ENCODE results near the gene ZIC1.

ZIC1 gene

DNA sequence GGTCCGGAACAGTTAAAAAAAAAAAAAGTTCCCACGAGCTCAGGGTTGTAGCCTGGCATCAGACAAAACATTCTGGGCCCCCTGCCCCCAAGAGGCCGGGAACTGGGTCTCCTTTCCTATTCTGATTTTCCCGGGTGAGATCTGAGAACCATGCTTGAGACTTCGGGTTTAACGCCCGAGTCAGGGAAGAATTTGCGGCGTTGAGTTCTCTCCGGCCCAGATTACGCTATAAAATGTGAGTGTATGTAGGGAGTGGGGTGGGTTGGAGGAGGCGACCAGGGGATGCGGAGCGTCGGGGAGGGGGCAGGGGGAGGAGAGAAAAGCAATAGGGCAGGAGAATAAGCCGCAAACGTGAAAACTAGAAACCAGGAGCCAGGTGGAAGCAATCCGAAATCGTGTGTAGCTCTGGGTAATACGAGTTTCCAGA, 2.7 kb downstream of the ZIC1 start:
- DNase-seq, result no peak

GRCh38 chr3:147412261-147412916, 3.2 kb downstream of the ZIC1 start:
- DNase-seq, result no peak

GRCh38 chr3:147412917-147413685, 3.9 kb downstream of the ZIC1 start:
- DNase-seq, result no peak

- no peak for DNase-seq
Measured at GRCh38 chr3:147413686-147414389, 4.7 kb downstream of the ZIC1 start.

GRCh38 chr3:147414390-147415138, 5.4 kb downstream of the ZIC1 start:
- DNase-seq, result no peak

- no peak for DNase-seq
Measured at GRCh38 chr3:147415286-147415685, 6.1 kb downstream of the ZIC1 start.

DNA sequence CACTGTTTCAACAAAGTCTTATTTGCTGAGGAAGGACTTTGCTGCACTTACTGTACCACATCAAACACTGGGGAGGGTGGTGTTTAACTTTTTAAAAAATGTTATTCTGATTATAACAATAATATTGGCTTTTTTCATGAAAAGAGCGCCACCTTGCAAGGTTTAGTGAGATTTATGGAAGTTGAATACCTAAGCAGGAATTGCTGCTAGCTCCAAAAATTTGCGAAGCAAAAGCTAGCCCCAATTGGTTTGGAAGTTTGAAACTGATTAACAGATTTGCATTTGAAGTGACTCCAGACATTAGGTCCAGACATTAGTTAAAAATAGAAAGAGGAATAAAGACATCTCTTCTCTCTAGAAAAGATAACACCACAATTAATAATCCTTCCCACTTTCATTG, 6.7 kb downstream of the ZIC1 start:
- no peak for DNase-seq

- no peak for DNase-seq
Measured at GRCh38 chr3:147416931-147417330, 7.8 kb downstream of the ZIC1 start.

- DNase-seq, result no peak
Measured at GRCh38 chr3:147417551-147418295, 8.6 kb downstream of the ZIC1 start.

DNA sequence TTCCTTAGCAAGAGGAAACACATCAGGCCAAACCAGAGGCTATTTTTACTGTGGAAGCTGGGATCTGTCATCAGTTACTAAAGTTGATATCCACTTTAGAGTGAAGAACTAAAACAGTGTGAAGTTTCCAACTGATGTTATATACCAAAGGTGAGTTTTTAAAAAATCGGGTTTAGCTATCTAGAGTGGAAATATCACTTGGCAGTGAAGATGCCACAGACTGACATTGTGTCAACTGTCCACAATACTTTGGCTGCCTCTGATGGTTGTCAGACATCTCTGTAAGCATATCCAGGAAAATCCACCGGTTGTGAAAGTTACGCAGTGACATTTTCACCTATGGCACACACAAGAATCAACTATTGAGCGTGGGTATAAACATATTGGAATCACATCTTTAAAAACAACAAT, 9.2 kb downstream of the ZIC1 start:
- no peak for DNase-seq

DNA sequence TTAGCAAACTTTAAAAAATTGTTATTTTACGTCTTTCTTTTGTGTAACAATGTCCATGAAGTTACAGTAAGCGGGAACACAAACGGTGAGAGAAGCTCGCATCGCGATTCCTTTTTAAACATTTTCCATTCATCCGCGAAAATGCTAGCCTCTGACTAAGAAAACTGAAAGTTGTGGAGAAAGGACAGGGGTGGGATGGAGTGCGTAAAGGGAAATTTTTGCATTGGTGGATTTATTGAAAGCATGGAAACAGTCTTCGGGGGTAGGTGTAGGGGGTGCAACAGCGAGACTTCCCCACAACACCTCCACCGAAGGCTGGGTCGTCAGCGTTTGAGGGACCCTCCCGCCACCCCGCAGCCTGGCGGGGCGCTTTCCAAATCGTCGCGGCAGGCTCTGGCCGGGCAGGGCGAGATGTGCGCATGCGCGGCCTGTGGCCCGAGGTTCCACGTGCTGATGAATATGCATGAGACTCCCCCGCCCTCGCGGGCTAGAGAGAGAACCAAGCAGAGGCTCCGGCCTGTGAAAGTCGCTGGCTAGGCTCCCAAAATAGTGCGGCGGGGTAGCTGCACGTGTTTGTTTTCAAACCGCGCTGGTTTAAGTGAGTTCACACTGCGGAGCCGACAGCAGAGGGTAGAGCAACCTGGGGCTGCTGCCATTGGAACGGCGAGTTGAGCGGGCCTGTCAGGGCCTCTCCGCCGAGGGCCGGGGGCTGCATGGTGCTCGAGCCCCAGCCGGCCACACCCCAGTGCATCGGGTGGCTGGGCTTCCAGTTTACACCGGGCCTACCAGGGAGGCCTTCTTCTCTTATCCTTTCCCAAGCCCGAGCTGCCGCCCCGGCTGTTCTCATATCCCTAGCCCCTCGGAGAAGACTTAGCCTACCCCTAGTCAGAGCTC, 9.9 kb downstream of the ZIC1 start:
- DNase-seq, result no peak

DNA sequence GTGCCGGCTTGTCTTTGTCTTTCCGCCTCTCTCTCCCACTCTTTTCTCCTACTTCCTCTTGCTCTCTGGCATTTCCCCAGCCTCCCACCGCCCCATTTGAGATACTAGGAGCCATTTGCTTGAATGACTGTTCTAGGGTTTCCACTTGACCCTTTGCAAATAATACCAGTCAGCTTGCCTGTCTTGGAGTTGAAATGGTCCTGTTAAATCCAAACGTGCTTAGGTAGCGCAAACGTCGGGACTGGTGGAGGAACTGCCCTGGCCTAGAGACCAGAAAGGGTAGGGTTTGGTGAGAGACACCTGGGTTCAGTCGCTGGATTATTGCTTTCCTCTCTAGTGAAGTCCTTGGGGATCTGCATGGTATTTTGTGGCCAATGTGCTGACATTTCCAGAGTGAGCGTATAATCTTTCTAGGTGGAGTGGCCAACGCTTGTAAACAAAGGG, 10.6 kb downstream of the ZIC1 start:
- DNase-seq, result no peak

DNA sequence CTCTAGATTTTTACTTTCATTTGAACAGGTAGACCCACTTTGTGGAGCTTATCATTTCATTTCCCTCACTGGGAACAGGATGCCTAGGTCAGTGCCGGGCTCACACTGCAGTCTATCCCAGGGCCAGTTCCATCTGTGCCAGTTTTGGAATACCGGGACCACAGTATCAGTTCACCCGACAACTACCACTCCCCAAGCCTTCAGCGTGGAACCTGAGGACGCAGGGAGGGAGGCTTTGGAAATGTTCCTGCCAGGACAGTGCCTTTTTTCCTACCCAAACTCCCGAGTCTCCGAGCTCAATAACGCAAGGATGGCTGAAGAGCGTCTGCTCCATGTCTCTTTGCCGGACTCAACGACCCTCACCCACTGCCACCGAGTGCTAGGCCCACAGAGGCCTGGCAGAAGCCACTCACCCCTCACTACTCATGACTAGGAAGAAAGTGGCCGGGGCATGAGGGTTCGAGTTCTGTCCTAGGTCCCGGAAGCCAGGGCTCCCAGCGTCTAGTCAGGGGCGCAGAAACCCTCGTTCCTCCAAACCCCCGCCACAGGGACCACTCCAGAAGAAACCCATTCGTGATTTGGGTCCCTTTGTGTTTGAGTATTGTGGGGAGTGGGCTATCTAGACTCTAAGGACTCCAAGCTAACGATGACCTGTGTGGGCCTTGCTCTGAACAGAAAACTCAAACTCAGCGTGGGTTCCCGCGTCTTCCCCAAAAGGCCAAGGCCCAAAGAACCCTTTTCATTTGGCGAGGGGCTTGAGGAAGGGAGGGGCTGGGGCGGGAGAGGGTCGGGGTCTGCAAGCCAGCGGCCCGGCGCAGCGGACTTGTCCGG, 11.4 kb downstream of the ZIC1 start:
- no peak for DNase-seq

GRCh38 chr3:147421184-147421912, 12.2 kb downstream of the ZIC1 start:
- DNase-seq, result no peak

DNA sequence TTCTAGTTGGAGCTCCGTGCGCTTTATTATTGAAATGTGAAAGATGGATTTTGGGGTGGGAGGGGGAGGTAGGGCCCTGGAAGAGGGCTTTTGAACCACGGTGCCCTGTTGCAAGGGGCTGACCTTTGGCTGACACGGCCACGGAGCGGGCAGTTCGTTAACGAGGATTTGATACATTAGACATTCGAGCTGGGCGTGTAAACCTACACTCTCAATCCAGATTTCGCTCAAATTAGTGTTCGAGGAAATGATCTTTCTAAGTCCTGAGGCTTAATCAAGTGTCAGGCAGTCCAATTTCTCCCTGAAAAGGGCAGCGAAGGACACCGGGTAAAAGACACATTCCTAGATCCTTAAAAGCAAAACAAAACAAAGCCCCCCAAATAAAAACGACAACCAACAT, 13.0 kb downstream of the ZIC1 start:
- no peak for DNase-seq

DNA sequence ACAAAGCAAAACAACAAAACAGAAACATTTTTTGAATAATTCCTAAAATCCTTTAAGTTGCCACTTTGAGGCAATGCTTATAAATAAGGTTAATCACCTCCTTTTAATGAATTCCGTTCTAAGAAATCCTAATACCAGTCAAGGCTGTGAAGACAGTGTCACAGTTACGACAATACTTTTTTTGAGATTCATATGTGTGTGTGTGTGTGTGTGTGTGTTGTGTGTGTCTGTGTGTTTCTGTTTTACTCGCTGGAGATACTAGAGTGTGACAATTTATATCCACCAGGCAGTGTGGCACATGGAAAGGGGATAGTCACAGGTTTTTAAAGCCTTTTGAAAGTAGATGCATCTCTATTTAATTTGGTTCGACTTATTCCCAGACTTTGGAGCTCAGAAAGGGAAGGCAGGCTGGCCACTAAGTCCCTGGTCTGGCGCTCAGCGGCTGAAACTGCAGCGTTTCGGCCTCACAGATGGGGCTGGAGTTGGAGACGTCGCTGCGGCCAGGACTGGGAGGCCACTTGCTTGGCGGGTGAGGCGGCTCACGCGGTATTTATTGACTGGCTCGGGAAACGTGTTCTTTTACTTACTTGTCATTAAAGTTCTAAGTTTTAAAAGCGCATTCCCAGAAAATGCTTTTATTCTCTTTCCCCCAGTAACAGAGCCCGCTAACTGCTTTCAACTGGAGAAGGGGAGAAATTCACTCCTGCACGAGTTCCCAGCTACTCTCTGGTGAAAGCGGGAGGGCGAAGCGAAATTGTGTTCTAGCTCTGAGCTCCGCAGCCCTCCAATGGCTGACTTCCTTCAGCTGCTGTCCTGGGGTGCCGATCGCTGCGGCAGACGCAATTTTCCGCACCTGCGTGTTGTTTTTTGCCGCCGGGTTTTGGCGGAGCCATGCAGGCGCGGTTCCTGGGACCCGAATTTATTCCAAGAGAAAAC, 13.7 kb downstream of the ZIC1 start:
- no peak for DNase-seq

DNA sequence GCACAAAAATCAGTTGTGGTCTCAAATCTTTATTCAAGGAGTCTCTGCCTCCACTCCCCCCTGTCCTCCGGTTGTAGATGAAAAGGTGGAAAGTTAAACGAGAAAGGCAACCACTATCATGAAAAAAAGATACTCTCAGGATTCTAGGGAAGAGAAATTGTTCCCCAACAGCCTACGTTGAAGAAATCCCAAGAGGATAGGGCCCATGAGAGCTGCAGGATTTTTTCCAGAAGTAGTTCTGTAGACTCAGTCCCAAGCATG, 14.3 kb downstream of the ZIC1 start:
- DNase-seq, result no peak

- no peak for DNase-seq
Measured at GRCh38 chr3:147423798-147424580, 14.8 kb downstream of the ZIC1 start.

Measured in activated CD4-positive, alpha-beta T cell treated with anti-CD3 and anti-CD28 coated beads, Interleukin-2, amount 50 U/mL, for 16 hours (primary cell).